GM19025 (cell line): ENCODE results near the gene TSKU.

ENCODE experiments used
- ATAC-seq: cut with Tn5 transposase; IDR thresholded peaks from one replicate; pipeline ENCODE4 v1.9.1; 2021; ENCODE audit warnings: mild to moderate bottlenecking, low read depth, moderate library complexity; ENCODE audit not compliant: unreplicated experiment

Gene TSKU

GRCh38 chr11:76769645-76770586, 13.2 kb upstream of the TSKU start:
- ATAC-seq, result no peak

GRCh38 chr11:76770642-76771445, 12.3 kb upstream of the TSKU start:
- no peak for ATAC-seq

- ATAC-seq, result no peak
These were observed 11.6 kb upstream of the TSKU start for GRCh38 chr11:76771446-76772099.

- ATAC-seq, result no peak
These were observed 10.9 kb upstream of the TSKU start for GRCh38 chr11:76772100-76772782.

GRCh38 chr11:76772783-76773106, 10.4 kb upstream of the TSKU start:
- ATAC-seq, result no peak

GRCh38 chr11:76773921-76774361, 9.2 kb upstream of the TSKU start:
- ATAC-seq, result no peak

- ATAC-seq, result no peak
These were observed 6.7 kb upstream of the TSKU start for GRCh38 chr11:76776472-76776871.

GRCh38 chr11:76777305-76777704, 5.9 kb upstream of the TSKU start:
- ATAC-seq, result no peak

GRCh38 chr11:76777876-76778275, 5.3 kb upstream of the TSKU start:
- ATAC-seq, result no peak

GRCh38 chr11:76778874-76779273, 4.3 kb upstream of the TSKU start:
- ATAC-seq, result no peak

GRCh38 chr11:76781046-76781801, 1.9 kb upstream of the TSKU start:
- ATAC-seq, result no peak

GRCh38 chr11:76781807-76782530, 1.2 kb upstream of the TSKU start:
- ATAC-seq, result no peak

GRCh38 chr11:76782531-76783293, 444 bp upstream of the TSKU start:
- ATAC-seq, result no peak

GRCh38 chr11:76783896-76784813, 999 bp downstream of the TSKU start:
- ATAC-seq, result no peak

- no peak for ATAC-seq
These were observed 2.4 kb downstream of the TSKU start for GRCh38 chr11:76785513-76785912.

GRCh38 chr11:76786016-76786415, 2.9 kb downstream of the TSKU start:
- no peak for ATAC-seq

- no peak for ATAC-seq
These were observed 3.4 kb downstream of the TSKU start for GRCh38 chr11:76786441-76787014.
